Activated gamma-delta T cell (primary cell): ENCODE measurements around the gene ALG8.
A peak's percentile ranks its signal among the peaks of the same experiment; 100 is the strongest.
"Not testable (repeated sequence)": the region's sequence is repeated elsewhere in the genome, so short reads cannot be mapped to it uniquely, and the experiment has no call there.

Experiments used
- DNase-seq: peaks from one replicate; lab custom pipeline; 2025; lab: John Stamatoyannopoulos, UW

Gene ALG8

DNA sequence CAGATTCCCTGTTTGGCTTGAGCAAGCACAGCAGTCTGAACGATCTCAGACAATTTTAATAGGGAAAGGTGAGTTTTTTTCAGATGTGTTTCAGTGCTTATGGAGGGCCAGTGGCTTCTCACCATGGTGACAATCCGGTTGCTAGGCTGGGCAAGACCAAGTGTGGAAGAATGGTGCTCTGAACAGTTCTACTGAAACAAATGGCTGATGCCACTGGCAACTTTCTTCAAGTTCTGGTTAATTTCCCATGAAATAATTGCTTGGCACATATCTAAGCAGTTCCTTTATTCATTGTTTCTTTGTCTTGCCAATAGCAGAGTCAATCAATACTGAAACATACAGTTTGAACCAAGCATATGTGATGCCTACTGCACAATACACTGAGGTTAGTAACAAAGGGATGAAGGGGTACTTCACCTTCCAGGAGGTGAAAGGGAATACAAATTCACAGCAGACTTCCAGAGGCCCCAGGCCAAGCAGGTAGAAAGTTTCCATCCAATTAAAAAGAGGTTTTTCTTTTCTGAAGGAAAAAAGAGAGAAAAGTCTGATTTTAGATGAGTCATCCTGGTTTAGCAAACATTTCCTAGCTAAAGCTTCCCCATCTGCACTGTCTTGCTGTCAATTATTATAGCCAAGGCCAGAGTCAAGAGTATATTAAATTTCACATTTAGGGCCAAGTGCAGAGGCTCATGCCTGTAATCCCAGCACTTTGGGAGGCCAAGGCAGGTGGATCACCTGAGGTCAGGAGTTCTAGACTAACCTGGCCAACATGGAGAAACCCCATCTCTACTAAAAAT, 38.6 kb downstream of the ALG8 start:
- no peak for DNase-seq

DNA sequence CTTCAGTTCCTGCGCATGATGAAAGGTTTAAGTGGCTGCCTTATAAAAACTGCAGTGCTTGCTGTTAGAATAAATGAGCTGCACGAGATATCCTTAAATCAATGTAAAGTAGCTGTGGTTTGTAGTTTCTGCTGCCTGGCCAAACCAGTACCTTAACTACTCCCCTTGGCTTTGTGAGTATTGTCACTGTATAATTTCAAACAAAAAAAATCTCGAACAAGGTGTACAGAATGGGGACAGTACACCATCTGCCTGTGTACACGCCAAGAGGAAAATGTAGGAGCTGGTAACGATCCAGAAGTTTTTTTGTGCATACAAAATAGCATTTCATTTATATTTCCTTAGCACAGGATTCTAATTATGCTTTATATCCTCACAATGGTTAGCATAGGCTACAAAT, 39.2 kb downstream of the ALG8 start:
- no peak for DNase-seq

DNA sequence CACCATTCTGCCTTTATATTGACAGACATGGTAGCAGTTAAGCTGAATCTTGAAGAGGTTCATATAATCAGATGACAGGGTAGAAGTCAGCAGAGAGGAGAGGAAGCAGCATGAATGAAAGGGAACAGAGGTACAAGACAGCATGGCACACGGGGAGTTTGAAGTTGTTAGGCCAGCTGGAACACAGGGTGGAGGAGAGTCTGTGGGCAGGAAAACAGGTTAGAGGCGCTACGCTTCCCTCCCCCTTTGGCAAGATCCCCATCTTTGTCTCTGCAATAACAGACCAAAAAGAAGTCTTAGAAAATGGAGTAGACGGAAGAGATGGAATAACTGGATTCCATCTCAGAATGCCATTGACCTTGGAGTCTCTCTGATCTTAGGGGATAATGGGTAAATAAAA, 39.8 kb downstream of the ALG8 start:
- no peak for DNase-seq

DNA sequence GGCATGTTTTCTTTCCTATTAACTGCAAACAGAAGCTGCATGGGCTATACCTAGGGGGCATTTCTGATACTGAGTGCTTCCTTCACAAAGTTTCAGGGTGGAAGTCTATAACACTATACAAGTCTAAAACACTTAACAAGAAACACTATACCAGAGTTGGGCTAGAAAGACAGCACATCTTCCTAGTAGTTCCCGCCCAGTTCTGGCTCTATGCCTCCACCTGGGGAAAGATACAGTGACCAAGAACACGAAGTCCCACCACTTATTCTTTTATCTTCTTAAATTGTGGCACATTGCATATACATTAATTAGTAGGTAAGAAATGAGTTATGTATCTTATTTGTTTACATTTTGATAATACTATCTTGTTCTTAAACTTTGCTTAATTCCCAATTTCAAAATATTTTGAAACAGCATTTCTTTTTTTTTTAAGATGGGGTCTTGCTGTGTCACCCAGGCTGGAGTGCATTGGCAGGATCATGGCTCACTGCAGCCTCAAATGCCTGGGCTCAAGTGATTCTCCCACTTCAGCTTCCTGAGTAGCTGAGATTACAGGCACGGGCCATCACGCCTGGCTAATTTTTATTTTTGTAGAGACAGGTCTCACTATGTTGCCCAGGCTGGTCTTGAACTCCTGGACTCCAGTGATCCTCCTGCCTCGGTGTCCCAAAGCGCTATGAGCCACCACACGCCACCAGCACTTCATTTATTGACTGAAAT, 41.6 kb downstream of the ALG8 start:
- DNase-seq, result no peak

DNA sequence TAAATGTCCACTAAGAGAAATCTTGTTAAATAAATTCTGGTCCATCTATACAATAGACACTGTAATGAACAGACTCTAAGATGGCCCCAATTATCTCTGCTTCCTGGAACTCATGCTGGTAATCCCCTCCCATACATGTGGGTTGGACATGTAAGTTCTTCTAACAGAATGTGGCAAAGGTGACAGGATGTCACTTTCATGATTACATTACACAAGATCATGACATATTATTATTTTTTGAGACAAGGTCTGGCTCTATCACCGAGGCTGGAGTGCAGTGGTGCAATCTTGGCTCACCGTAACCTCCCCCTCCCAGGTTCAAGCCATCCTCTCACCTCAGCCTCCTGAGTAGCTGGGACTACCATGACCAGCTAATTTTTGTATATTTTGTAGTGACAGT, 45.2 kb downstream of the ALG8 start:
- DNase-seq, result no peak

DNA sequence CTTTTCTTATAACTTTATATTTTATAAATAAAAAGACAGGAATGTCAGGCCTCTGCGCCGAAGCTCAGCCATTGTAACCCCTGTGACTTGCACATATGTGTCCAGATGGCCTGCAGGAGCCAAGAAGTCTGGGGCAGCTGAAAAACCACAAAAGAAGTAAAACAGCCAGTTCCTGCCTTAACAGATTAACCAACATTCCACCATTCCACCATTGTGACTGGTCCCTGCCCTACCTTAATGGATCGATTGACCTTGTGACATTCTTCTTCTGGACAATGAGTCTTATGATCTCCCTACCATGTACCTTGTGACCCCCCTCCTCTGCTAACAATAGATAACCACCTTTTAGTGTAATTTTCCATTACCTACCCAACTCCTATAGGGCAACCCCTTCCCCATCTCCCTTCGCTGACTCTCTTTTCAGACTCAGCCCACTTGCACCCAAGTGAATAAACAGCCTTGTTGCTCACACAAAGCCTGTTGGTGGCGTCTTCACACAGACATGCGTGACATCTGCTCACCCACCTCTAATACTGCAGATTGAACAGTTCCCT, 52.8 kb downstream of the ALG8 start:
- not testable (repeated sequence) for DNase-seq

DNA sequence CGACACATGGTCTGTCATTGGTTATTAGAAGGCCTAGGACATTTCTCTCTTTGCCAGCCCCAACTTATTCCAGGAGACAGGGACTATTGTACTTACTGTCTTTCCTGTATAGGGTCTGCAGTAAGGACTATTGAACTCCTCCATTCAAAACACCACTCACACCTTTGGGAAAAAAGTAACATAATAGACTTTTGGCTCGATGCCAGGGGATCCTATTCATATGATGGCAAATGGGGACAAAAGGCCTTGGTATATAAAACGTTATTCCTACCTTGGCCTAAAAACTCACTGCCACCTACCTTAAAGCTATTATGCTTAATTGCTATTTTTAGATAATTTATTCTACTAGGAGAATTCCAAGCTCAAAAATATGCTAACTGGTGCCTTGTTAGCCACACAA, 53.5 kb downstream of the ALG8 start:
- DNase-seq, result no peak

DNA sequence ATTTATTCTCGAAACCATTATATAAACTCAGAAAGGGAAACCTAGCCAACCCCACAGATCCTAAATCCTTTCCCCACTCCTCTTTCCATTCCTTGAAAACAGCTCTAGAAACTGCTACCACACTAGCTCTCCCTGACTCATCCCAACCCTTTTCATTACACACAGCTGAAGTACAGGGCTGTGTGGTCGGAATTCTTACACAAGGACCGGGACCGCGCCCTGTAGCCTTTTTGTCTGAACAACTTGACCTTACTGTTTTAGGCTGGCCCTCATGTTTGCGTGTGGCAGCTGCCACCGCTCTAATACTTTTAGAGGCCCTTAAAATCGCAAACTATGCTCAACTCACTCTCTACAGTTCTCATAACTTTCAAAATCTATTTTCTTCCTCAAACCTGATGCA, 54.9 kb downstream of the ALG8 start:
- DNase-seq, result not testable (repeated sequence)

DNA sequence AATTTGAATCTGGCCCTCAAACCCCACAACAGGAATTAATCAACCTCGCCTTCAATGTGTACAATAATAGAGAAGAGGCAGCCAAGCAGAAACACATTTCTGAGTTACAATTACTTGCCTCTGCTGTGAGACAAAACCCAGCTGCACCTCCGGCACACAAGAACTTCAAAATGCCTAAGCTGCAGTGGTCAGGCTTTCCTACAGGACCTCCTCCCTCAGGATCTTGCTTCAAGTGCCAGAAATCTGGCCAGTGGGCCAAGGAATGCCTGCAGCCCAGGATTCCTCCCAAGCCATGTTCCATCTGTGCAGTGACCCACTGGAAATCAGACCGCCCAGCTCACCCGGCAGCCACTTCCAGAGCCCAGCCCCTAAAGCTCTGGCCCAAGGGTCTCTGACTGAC, 56.4 kb downstream of the ALG8 start:
- DNase-seq, result no peak

DNA sequence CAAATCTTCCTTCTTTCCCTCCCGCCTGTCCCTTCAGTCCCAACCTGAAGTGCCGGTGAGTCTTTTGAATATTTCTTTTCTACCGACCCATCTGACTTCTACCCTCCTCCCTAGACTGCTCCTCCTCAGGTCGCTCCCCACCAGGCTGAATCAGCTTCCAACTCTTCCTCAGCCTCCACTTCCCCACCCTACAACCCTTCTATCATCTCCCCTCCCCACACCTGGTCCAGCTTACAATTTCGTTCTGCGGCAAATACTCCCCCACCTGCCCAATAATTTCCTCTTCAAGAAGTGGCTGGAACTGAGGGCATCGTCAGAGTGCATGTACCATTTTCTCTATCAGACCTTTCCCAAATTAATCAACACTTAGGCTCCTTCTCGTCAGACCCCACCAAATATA, 57.3 kb downstream of the ALG8 start:
- DNase-seq, result no peak

DNA sequence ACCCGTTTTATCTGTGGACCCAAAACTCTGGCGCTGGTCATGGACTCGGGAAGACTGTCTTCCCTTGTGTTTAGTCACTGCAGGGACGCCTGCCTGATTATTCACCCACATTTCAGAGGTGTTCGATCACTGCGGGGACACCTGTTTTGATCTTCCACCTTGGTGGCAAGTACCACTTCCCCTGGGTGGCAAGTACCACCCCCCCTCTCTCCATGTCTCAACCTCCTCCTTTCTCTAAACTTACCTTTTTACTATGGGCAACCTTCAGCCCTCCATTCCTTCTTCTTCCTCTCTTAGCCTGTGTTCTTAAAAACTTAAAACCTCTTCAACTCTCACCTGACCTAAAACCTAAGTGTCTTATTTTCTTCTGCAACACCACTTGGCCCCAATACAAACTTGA, 57.8 kb downstream of the ALG8 start:
- DNase-seq, result no peak

DNA sequence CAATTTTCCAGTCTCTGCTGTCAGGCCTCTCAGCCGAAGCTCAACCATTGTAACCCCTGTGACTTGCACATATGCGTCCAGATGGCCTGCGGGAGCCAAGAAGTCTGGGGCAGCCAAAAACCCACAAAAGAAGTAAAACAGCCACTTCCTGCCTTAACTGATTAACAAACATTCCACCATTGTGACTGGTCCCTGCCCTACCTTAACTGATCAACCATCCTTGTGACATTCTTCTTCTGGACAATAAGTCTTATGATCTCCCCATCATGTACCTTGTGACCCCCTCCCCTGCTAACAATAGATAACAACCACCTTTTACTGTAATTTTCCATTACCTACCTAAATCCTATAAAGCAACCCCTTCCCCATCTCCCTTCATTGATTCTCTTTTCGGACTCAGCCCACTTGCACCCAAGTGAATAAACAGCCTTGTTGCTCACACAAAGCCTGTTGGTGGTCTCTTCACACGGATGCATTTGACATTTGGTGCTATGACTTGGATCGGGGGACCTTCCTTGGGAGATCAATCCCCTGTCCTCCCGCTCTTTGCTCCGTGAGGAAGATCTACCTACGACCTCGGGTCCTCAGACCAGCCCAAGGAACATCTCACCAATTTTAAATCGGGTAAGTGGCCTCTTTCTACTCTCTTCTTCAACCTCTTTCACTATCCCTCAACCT, 58.5 kb downstream of the ALG8 start:
- no peak for DNase-seq

DNA sequence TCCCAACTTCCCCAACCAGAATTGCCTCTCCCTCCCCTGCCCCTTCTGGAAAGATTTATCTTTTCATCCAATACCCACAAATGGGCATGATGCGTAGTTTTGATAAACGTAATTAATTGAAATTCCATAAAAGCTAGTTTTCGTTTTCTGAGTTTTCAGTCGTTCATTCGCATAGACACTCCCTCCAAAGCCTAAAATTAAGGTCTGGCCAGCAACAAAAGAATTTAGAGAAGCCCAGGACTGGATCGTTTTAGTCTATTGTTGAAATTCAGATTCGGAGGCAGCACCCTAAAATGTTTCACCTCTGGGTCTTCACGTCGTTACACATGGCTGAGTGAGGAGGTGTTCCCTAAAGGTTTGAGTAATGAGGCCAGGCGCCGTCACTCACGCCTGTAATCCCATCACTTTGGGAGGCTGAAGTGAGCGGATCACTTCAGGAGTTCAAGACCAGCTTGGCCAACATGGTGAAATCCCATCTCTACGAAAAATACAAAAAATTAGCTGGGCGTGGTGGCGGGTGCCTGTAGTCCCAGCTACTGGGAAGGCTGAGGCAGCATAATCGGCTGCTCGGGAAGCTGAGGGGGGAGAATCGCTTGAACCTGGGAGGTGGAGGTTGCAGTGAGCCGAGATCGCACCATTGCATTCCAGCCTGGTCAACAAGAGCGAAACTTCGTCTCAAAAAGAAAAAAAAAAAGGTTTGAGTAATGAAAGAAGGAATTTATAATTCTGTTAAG, 59.2 kb downstream of the ALG8 start:
- DNase-seq, result no peak

DNA sequence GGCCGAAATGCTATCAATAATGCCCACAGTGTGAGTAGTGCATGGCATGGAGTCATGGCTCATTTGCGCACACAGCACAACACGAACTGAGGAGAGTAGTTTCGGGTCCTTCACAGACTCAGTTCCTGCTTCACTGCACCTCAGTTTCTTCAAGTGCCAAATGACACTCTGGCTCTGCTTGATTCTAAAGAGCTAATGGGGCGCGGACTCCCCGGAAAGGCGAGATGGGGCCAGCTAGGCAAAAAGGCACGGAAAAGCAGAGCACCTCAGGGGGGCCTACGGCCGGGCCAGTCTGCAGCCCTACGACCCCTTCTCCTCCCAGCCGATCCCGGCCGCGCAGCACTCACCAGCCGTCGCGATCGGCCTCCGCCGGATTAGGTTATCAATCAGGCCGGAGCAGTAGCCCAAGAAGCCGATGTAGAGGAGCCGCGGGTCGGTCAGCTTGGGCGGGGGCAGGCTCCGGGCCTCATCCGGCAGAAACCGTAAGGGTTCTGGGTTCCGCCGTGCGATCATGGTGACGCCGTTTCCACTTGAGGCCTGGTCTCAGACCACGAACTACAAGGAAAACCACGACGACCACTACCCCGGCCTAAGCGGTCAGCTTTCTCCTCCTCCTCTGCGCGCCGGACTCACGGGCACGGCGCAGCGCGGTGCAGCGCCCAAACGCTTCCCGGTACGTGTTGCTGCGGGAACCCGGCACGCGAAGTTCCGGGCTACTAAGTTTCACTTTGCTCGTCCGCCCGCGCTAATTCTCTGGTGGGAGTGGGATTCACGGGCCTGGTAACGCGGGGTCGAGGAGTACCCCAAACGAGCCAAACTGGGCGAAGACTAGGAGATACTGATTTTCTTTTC, 60.0 kb downstream of the ALG8 start, which contains the start of gene NDUFC2:
NDUFC2 (minus strand) TSS at position 631 of the 852 bp plus-strand sequence; CDS start at position 513, 118 bp downstream.
- peak; percentile 28 for DNase-seq

DNA sequence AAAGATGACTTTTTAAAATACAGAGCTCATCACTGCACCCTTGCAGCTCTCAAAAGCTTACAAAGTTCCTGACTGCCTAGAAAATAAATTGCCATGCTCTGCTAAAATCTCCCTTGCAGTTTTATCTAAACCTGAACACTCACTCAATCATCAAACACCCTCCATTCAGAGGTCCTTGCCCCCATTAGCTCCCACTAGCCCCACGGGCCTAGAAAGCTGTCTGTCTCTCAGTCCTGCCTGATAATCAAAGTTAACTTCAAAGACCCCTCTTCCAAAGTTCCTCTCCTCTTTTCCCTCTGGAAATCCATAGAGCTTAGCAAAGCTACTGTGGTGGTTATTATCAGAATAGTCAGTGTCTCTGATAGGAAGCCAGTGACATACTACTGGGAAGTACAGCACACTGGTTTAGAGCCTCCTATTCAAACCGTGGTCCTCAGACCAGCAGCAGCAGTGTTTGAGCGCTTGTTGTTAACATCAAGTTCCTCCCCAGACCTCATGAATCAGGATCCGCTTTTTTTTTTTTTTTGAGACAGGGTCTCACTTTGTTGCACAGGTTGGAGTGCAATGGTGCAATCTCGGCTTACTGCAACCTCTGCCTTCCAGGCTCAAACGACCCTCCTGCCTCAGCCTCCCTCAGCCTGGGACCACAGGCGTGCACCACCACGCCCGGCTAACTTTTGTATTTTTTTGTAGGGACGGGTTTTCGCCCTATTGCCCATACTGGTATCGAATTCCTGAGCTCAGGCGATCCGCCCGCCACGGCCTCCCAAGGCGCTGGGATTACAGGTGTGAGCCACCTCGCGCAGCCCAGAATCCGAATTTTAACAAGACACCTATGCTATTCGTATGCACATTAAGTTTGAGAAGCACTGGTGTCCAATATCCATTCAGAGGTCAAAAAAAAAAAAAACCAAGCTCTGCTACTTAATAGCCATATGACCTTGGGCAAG, 60.9 kb downstream of the ALG8 start:
- DNase-seq, result no peak

DNA sequence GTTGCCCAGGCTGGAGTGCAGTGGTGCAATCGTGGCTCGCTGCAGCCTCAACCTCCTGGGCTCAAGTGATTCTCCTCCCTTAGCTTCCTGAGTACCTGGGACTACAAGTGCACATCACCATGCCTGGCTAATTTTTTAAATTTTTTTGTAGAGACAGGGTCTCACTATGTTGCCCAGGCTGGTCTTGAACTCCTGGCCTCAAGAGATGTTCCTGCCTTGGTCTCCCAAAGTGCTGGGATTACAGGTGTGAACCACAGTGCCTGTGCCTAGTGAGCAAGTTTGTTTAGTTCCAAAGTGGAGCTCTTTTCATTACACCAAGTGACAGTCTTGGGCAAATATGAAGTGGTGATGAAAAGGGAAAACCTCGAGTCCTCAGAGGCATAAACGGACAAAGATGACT, 61.8 kb downstream of the ALG8 start:
- DNase-seq, result not testable (repeated sequence)

DNA sequence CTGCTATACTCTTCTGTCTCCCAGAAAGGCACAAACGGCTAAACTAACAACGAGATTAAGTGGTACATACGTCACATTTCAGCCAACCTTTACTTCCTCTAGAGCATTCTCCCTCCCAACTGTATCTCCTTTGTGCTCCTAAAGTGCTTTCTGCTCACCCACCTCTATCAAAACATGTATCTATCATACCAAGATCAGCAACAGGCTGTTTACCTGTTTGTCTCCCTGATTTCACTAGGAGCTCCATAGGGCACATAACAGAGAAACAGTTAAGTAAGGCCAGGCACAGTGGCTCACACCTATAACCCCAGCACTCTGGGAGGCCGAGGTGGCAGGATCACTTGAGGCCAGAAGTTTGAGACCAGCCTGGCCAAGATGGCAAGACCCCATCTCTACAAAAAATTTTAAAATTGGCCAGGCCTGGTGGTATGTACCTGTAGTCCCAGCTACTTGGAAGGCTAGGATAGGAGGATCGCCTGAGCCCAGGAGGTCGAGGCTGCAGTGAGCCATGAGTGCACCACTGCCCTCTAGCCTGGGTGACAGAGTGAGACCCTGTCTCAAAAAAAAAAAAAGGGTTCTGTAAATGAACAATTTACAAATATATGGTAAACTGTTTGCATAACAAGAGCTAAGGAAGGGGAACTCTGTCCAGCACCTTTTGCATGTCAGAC, 62.6 kb downstream of the ALG8 start:
- DNase-seq, result no peak

DNA sequence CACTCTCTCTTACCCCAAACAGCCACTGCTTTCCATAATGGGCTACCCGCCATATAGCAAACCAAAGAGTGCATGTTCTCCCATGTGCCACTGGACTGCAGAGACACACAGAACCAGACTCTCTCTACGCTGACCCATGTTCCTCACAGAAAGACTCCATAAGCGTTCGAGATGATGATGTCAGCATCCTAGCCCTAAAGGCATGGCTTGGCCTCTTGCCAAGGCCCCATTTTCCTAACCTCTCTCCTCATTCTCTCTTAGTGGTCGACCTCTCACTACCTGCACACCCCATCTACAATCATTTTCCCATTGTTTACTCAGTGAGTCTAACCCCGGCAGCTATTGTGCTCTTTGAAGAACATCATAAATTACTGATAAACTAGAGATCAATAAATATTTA, 64.7 kb downstream of the ALG8 start:
- DNase-seq, result no peak

DNA sequence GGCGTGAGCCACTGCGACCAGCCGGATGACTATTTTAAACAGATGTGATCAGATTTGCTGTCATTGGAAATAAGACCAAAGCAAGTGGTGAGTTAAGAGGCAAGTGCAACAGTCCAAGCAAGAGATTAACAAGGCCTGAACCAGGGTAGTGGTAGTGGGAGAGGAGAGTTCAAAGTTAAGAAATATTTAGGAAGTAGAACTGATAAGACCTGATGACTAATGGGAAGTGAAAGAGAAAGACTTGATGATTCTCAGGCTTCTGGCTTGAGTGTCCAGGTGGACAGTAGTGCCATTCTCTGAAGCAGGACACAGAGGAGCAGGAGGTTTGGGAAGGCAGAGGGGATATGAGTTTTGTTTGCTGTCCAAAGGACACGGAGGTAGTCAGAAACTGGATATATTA, 67.0 kb downstream of the ALG8 start:
- no peak for DNase-seq
